Subcutaneous adipose tissue (tissue), 4 donors: ENCODE measurements around the gene CRISPLD2. TPM values are rescaled to one million over a fixed set of nuclear protein-coding genes. Genes with fewer than 3 reads are reported as not detected.

Source experiments
- CTCF ChIP-seq: fragments of 450-650 bp; IDR thresholded peaks from one replicate; pipeline ENCODE4 v1.5.1; 2016; ENCODE audit warnings: low read depth, mild to moderate bottlenecking, control low read depth, antibody characterized with exemption, moderate library complexity
- total RNA-seq, 4 donors: library from RNA; depleted of rRNA; stranded (reverse); fragments of >200 nt; gene quantifications; one replicate each; pipeline ENCODE4 v1.1.0, GENCODE V29; 2016

The CRISPLD2 gene
- total RNA-seq, 4 donors from 2014 or later: 66.0 to 160 (median 116) TPM

DNA sequence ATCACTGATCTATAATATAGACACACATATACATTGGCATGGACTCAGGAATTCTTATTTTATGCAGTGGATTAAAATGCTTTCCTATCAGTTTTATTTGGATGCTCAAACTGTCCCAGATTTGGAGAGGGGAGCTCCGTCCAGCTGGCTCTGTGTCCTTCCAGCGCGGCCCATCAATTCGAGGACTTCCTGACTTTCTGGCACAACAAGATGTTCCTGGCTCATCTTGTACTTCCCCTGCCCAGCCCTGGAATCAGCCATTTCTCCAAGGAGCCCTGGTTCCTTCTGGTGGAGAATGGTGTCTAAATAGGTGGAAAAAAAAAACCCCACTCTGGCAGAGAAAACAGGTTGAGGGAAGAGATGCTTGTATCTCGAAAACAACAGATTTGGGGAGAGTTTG lies 94.5 kb downstream of the CRISPLD2 start:
- no peak for TF ChIP-seq CTCF

- no peak for TF ChIP-seq CTCF
Measured at GRCh38 chr16:84916178-84916577, 96.4 kb downstream of the CRISPLD2 start.

DNA sequence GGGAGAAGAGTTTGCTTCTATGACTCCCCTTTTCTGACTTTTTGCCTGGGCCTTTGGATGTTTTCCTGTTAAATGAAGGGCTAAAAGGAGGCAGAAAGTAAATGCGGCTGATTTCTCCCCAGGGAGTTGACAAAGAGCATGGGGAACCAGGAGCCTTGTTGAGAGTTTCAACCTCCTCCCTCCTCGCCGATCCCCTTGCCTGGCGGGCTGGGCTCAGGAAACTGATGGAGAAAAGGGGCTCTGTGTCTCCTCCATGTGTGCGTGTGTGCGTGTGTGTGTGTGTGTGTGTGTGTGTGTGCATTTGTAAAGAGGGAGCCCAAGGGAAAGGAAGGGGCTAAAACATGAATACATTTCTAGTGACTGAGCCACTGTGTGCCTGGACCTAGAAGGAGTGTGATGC lies 97.1 kb downstream of the CRISPLD2 start:
- no peak for TF ChIP-seq CTCF

GRCh38 chr16:84917492-84917891 lies 97.7 kb downstream of the CRISPLD2 start:
- TF ChIP-seq CTCF: no peak

DNA sequence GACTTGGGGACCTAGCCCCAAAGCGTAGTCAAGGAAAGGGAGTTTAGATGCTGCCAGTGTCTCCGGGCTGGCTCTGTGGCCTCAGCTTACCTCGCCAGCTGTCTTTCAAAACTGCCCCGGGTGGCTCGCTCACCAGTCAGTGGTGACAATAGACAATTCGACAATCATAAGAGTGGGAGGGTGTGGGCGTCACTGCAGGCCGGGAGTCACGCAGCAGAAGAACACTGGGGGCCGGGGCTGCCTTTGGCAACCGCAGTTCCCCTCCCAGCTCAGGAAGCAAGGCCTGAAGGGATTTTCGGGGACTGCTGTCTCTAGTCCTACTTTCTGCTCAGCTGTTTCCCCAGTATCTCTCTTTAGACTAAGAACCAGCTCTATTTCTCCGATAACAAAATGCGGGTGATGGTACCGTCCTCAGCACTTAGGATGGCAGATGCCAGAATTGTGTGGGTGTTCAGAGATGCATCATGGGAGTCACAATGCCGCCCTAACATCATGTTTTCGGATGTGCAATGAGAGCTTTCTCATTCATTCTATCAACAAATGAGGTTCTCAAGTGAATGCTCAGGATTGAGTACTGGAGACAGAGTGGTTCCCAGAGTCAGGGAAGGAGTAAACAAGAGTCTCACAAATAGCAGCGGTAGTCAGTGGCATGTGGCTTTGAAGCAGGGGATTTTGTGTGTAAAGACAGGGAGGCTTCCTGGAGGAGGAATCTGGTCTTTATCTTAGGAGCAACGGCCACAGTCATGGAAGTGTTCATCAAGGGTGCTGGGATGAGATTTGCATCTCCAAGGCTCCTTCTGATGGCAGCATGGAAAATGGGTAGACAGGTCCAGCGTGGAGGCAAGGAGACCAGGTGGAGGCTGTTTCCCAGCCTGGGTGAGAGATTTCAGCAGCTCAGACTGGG lies 98.5 kb downstream of the CRISPLD2 start:
- no peak for TF ChIP-seq CTCF

DNA sequence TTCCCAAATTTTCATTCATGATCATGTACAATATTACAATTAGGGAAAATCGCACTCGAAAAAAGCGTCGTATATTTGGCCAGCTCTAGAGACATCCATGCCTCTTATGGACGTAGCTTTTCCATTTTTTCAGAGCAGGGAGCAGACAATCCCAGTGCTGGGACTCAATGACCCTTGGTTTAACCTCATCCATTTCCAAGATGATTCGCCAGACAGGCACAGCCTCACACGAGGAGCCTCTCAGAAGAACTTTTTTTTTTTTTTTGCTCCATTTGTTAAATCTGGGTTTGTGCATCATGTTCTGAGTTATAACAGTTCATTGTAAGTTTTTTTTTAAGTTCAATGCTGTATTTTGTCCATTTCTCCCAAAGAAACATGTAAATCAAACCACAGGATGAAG lies 99.5 kb downstream of the CRISPLD2 start:
- TF ChIP-seq CTCF: no peak

GRCh38 chr16:84919708-84920107 lies 99.9 kb downstream of the CRISPLD2 start:
- no peak for TF ChIP-seq CTCF
